MM.1S (cell line): Measurements from ENCODE around the gene CDK5RAP2.

ENCODE experiments used
- CTCF ChIP-seq: fragments of 300-600 bp; sonication (generic); IDR thresholded peaks from 2 replicates; pipeline ENCODE4 v1.5.1; 2016; ENCODE audit warnings: antibody characterized with exemption, low read length, mixed read lengths
- EZH2 ChIP-seq: fragments of 300-600 bp; sonication (generic); optimal IDR thresholded peaks from 2 replicates; pipeline ENCODE3; 2017; ENCODE audit warnings: low read depth, mild to moderate bottlenecking, antibody characterized with exemption, low read length, mixed read lengths
- EZH2phosphoT487 ChIP-seq: fragments of 300-600 bp; sonication (generic); IDR thresholded peaks from 2 replicates; pipeline ENCODE4 v1.6.1; 2018; ENCODE audit warnings: antibody characterized with exemption, low read length

GRCh38 chr9:120416781-120417427 lies 163.1 kb downstream of the CDK5RAP2 start:
- TF ChIP-seq EZH2 (no peak), CTCF (no peak), EZH2phosphoT487 (no peak)
